Tibial nerve (tissue), 4 donors: ENCODE results near the gene RHNO1. TPM values are rescaled to one million over a fixed set of nuclear protein-coding genes. Genes with fewer than 3 reads are reported as not detected.

ENCODE experiments used
- DNase-seq, 2 donors: peaks; one replicate each; pipeline ENCODE4 v3.0.0-alpha.2; 2019; ENCODE audit warnings: low spot score in 2 of 2
- H3K27ac ChIP-seq, 4 donors: fragments of 200-600 bp; sonication (generic) in 3 of 4; one replicate each; pipeline ENCODE4 v1.5.1; 2017 to 2019; ENCODE audit warnings: mild to moderate bottlenecking in 1 of 4
- H3K27me3 ChIP-seq, 2 donors: fragments of 200-600 bp; sonication (generic) in 1 of 2; one replicate each; pipeline versions ENCODE4 v1.5.1 to v1.6.0; 2017 to 2019
- H3K36me3 ChIP-seq, 3 donors: fragments of 200-600 bp; sonication (generic); one replicate each; pipeline ENCODE4 v1.5.1; 2018 to 2019
- H3K4me1 ChIP-seq, 4 donors: fragments of 200-600 bp; sonication (generic) in 3 of 4; one replicate each; pipeline ENCODE4 v1.5.1; 2017 to 2019
- H3K4me3 ChIP-seq, 4 donors: fragments of 200-600 bp; sonication (generic) in 3 of 4; one replicate each; pipeline ENCODE4 v1.5.1; 2017 to 2019; ENCODE audit warnings: mild to moderate bottlenecking in 1 of 4, moderate library complexity in 1 of 4
- H3K9me3 ChIP-seq, 4 donors: fragments of 200-600 bp; sonication (generic) in 3 of 4; one replicate each; pipeline ENCODE4 v1.5.1; 2017 to 2019
- CTCF ChIP-seq, 5 experiments: fragments of 200-600 bp in 3 of 5; fragments of 450-650 bp in 2 of 5; sonication (generic) in 3 of 5; IDR thresholded peaks; one replicate each; pipeline ENCODE4 v1.5.1; 2016 to 2019; ENCODE audit warnings: antibody characterized with exemption in 5 of 5, mild to moderate bottlenecking in 3 of 5, moderate library complexity in 2 of 5
- EP300 ChIP-seq, 2 donors: sonication (generic); formaldehyde crosslinking; IDR thresholded peaks; one replicate each; pipeline ENCODE4 v1.6.1; 2017; ENCODE audit warnings: antibody characterized with exemption in 2 of 2, mild to moderate bottlenecking in 1 of 2
- POLR2A ChIP-seq, 2 donors: fragments of 450-650 bp; IDR thresholded peaks; one replicate each; pipeline ENCODE4 v1.6.1; 2017; ENCODE audit warnings: antibody characterized with exemption in 2 of 2, mild to moderate bottlenecking in 2 of 2, moderate library complexity in 2 of 2
- WGBS, 2 donors: methylation state at CpG; one replicate each; pipeline ENCODE4 v1.1.5; 2018; 5-methylcytosine and 5-hydroxymethylcytosine counted together
- total RNA-seq, 4 donors: library from RNA; depleted of rRNA; stranded (reverse); fragments of >200 nt; gene quantifications; one replicate each; pipeline ENCODE4 v1.1.0, GENCODE V29; 2016

RHNO1 gene
- total RNA-seq, 4 donors from 2014 or later: 5.4 to 13.8 (median 7.4) TPM

GRCh38 chr12:2900642-2901041 is 23.6 kb downstream of the RHNO1 start:
- 85 to 86% methylated on average over 8 of the region's 8 CpGs for WGBS, 2 donors
- no peak for DNase-seq
- H3K36me3 ChIP-seq: no peaks in the 10 kb centered on the region
- TF ChIP-seq CTCF (IDR thresholded peaks at IDR 0.05) (no peak), POLR2A (IDR thresholded peaks at IDR 0.05) (no peak), EP300 (IDR thresholded peaks at IDR 0.05) (no peak)
- no peaks in the 10 kb centered on the region for H3K9me3 ChIP-seq
- peaks cover 0 to 63% (median 12%) of the 10 kb centered on the region in 4 donors for H3K4me1 ChIP-seq
- no peak overlapping the region for H3K4me3 ChIP-seq
- H3K27me3 ChIP-seq: no peaks in the 10 kb centered on the region
- peak overlapping the region in 3 of 4 donors; percentile 37 to 72 (median 56) for H3K27ac ChIP-seq

GRCh38 chr12:2902272-2902880 is 25.4 kb downstream of the RHNO1 start:
- Histone ChIP-seq H3K27me3 (no peaks in the 10 kb centered on the region), H3K4me3 (no peak overlapping the region), H3K4me1 (peaks cover 0 to 63% (median 5%) of the 10 kb centered on the region in 4 donors), H3K27ac (peak overlapping the region; percentile 22 to 72 (median 44)), H3K36me3 (no peaks in the 10 kb centered on the region), H3K9me3 (no peaks in the 10 kb centered on the region)
- TF ChIP-seq POLR2A (IDR thresholded peaks at IDR 0.05): no peak
- no peak for TF ChIP-seq CTCF (IDR thresholded peaks at IDR 0.05)
- TF ChIP-seq EP300 (IDR thresholded peaks at IDR 0.05): peak in 1 of 2 donors; percentile 55
- WGBS, 2 donors: 13 to 31% methylated on average over 4 of the region's 4 CpGs
- DNase-seq: peak in 1 of 2 donors; percentile 29

GRCh38 chr12:2904260-2904659 is 27.2 kb downstream of the RHNO1 start:
- Histone ChIP-seq H3K36me3 (no peaks in the 10 kb centered on the region), H3K4me3 (no peak overlapping the region), H3K27me3 (no peaks in the 10 kb centered on the region), H3K4me1 (peaks cover 0 to 62% (median 5%) of the 10 kb centered on the region in 4 donors), H3K9me3 (no peaks in the 10 kb centered on the region), H3K27ac (peak overlapping the region in 3 of 4 donors; percentile 2 to 72 (median 53))
- 92 to 94% methylated on average over 2 of the region's 2 CpGs for WGBS, 2 donors
- TF ChIP-seq EP300 (IDR thresholded peaks at IDR 0.05): no peak
- no peak for TF ChIP-seq POLR2A (IDR thresholded peaks at IDR 0.05)
- no peak for DNase-seq

DNA sequence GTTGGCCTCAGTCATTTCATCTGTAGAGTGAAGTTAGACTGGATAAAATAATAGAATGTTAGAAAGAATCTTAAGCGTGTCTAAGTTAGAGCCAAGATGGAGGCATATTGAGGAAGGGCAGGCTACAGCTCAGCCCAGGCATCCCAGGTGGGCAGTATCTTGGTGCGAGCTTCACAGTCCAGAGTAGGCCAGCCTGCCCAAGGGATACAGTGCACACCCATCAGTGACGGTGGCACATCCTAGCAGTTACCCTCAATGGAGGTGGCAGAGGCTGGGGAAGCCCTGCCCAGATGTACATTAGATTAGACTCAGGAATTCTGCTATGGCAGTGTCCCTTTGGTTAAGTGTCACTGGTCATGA is 35.2 kb downstream of the RHNO1 start:
- Histone ChIP-seq H3K4me1 (peaks cover 0 to 7% (median 0%) of the 10 kb centered on the region in 4 donors), H3K27ac (no peak overlapping the region), H3K9me3 (no peaks in the 10 kb centered on the region), H3K4me3 (no peak overlapping the region), H3K36me3 (peaks cover 0 to 74% (median 0%) of the 10 kb centered on the region in 3 donors), H3K27me3 (no peaks in the 10 kb centered on the region)
- WGBS, 2 donors: 94% methylated on average over 3 of the region's 3 CpGs
- DNase-seq: no peak
- no peak for TF ChIP-seq CTCF (IDR thresholded peaks at IDR 0.05)
- TF ChIP-seq POLR2A (IDR thresholded peaks at IDR 0.05): no peak
- TF ChIP-seq EP300 (IDR thresholded peaks at IDR 0.05): no peak

DNA sequence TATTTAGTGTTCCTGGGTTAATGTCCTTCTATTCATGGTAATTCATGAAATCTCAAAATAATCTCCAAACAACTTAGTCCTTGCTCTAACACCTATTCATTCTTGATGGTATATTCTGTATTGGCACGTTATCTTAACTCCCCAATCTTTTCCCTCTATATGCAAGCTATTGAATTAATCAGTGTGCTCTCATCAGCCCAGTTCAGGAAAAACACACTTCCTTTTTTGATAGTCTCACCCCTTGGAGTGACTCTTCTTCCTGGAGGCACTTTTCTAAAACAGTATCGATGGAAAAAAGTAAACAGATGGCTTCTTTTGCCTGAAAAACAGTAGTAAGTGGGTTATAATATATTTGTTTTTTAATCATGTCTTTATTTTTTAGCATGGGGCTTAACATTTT is 42.2 kb downstream of the RHNO1 start:
- TF ChIP-seq POLR2A (IDR thresholded peaks at IDR 0.05) (no peak), CTCF (IDR thresholded peaks at IDR 0.05) (no peak), EP300 (IDR thresholded peaks at IDR 0.05) (no peak)
- no peak for DNase-seq
- 75 to 76% methylated on average over 2 of the region's 2 CpGs for WGBS, 2 donors
- peaks cover 0 to 88% (median 0%) of the 10 kb centered on the region in 3 donors for H3K36me3 ChIP-seq
- no peaks in the 10 kb centered on the region for H3K27me3 ChIP-seq
- H3K27ac ChIP-seq: no peak overlapping the region
- no peaks in the 10 kb centered on the region for H3K4me1 ChIP-seq
- H3K4me3 ChIP-seq: no peak overlapping the region
- no peaks in the 10 kb centered on the region for H3K9me3 ChIP-seq
